GM12872 (cell line): ENCODE results near the gene TGM5.

Source experiments
- TF ChIP-seq, protein P1 (sequence below): IDR thresholded peaks from 3 replicates; pipeline ENCODE4 v1.5.1; 2011; ENCODE audit warnings: low read depth, mild to moderate bottlenecking, low read length, moderate library complexity; ENCODE audit not compliant: insufficient read depth

The TGM5 gene

DNA sequence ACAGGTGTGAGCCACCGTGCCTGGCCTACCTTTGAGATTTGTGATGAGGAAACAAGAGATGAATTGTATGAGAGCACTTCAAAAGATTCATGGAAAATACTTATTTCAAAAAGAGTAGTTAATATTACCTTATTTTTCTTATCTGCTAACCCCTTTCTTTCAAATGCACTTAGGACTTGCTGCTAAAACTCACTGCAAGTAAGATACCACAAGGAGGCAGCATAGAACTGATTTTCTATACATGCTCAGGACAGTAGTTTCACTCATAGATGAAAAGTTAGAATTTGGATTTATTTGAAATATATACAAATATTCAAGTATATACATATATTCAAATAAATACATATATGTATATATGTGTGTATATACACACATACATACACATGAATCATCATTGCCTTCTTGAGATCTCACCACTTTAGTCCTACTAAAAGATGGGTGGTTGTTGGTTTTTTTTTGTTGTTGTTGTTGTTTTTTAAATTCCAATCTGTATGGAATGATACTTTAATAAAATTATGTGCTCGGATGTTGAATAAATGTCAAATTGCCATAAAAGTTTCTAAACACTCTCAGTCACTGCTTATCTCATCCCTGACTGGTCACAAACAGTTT lies 79.1 kb downstream of the TGM5 start:
- TF ChIP-seq, protein P1, sequence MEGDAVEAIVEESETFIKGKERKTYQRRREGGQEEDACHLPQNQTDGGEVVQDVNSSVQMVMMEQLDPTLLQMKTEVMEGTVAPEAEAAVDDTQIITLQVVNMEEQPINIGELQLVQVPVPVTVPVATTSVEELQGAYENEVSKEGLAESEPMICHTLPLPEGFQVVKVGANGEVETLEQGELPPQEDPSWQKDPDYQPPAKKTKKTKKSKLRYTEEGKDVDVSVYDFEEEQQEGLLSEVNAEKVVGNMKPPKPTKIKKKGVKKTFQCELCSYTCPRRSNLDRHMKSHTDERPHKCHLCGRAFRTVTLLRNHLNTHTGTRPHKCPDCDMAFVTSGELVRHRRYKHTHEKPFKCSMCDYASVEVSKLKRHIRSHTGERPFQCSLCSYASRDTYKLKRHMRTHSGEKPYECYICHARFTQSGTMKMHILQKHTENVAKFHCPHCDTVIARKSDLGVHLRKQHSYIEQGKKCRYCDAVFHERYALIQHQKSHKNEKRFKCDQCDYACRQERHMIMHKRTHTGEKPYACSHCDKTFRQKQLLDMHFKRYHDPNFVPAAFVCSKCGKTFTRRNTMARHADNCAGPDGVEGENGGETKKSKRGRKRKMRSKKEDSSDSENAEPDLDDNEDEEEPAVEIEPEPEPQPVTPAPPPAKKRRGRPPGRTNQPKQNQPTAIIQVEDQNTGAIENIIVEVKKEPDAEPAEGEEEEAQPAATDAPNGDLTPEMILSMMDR, result peak; percentile 54; the same call in 2 of the 3 replicates

DNA sequence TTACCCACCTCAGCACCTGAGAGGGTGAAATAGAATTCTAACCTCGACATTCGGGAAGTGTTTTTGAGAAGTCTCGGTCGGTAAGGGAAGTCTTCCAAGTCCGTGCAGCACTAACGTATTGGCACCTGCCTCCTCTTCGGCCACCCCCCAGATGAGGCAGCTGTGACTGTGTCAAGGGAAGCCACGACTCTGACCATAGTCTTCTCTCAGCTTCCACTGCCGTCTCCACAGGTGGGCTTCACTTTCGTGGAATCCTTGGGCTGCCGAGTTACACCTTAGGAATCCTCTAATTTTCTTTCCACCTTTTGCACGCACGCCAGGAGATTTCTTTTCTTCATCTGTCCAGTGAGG lies 80.8 kb downstream of the TGM5 start:
- TF ChIP-seq, protein P1, result no peak

DNA sequence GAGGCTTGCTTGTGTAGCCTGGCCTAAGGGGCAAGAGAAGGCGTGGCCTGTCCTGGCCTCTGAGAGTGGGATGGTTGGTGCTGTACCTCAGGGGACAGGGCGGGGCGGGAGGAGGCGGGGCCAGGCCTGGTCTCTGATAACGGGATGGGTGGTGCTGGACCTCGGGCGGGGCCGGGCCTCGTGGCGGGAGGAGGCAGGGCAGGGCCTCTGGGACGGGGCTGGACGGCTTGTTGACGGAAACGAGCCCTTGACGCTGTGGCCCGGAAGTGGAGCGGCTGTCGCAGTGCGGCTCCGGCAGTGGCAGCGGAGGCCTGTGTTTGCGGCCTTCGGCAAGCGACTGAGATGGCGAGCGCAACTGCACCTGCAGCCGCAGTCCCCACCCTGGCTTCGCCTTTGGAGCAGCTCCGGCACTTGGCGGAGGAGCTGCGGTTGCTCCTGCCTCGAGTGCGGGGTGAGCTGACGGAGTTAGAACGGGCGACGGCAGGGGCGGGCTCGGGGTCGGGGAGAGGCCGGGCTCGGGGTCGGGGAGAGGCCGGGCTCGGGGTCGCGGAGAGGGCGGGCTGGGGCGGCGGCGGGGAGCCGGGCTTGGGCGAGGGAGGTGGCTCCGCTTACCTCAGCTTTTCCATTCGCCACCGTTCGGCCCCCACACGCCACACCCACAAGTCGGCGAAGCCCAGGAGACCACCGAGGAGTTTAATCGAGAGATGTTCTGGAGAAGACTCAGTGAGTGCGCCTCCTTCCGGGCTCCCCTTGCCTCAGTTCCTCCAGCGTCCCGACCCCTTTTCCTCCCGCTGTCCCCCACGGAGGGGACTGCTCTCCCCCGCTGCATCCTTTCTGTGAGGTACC lies 81.3 kb downstream of the TGM5 start, which contains the start of gene CCNDBP1:
Gene CCNDBP1 (plus strand): TSS at position 247 of the 846 bp plus-strand sequence. CDS start 96 bp downstream, at position 343.
- TF ChIP-seq, protein P1, result peak; percentile 61

- TF ChIP-seq, protein P1, result no peak
Observed at GRCh38 chr15:43184407-43185124, 82.2 kb downstream of the TGM5 start.

DNA sequence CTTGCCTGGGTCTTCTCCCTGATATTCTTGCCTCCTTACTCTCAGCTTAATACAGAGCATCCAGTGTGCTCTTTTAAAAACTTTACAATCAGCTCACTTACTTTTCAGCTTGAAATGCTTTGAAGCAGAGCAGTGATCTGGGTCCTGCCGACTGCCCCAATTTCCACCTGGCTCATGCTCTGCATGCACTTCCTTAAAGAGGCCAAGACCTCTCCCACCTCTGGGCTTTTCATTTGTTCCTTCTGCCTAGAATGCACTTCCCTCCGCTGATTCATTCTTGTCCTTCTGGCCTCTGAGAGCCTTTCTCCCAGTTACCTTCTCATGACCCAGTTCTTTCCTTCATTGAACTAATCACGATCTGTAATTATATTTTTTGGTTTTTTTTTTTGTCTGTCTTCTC lies 83.5 kb downstream of the TGM5 start:
- TF ChIP-seq, protein P1, result no peak
